Renal pelvis (tissue), 4 donors: ENCODE measurements around the gene PSAP. TPM values are rescaled to one million over a fixed set of nuclear protein-coding genes. Genes with fewer than 3 reads are reported as not detected.

Source experiments
- DNase-seq: peaks from one replicate; pipeline ENCODE4 v3.0.0-alpha.2; 2013
- polyA plus RNA-seq, 3 donors: library from polyadenylated mRNA; unstranded; fragments of 120-200 nt; gene quantifications; one replicate each; pipeline ENCODE4 v1.2.1, GENCODE V29; 2013; ENCODE audit not compliant: insufficient read length in 3 of 3

PSAP gene
- polyA plus RNA-seq, 3 donors = 787 to 897 (median 858) TPM

GRCh38 chr10:71831646-71832552 is 19.2 kb downstream of the PSAP start:
- no peak for DNase-seq

- no peak for DNase-seq
These were observed 20.3 kb downstream of the PSAP start for GRCh38 chr10:71830726-71831125.

- DNase-seq = no peak
These were observed 21.2 kb downstream of the PSAP start for GRCh38 chr10:71829896-71830295.

GRCh38 chr10:71829171-71829570 is 21.9 kb downstream of the PSAP start:
- DNase-seq = no peak

DNA sequence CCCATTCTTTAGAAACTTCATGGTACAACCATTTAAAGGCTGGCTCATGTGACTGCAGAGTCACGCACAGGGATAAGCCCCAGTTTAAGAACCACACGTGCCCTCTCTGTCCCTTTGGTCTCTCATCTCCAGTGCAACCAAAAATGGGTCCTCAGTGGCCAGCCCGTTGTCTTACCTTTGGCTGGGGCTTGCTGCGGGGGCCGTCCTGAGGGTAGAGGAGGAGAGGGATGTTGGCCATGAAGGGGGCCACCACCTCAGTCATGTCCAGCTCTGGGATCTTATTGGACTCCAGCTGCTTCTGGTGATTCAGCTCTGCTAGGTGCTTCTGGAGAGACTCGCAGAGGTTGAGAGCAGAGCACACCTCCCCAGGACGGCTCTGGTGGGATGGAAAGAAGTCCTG is 22.3 kb downstream of the PSAP start:
- DNase-seq = no peak

GRCh38 chr10:71827852-71828251 is 23.2 kb downstream of the PSAP start:
- DNase-seq = no peak

DNA sequence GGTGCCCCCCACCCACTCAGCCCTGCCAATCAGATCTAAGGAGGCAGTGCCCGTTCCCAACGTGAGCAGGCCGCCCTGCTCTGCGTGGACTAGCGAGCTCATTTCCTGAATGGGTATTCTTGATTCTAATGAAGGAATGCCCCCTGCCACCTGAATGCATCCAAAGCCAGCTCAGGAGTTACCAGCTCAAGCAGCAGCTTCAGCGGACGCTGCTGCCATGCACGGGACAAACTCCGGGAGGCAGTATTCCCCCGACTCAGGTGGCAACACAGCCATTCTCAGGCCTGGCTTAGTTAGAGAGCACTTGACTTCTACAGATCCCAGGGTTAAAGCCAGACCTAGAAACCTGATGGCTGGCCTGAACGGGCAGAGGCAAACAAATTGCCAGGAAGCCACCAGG is 25.8 kb downstream of the PSAP start:
- DNase-seq = no peak

DNA sequence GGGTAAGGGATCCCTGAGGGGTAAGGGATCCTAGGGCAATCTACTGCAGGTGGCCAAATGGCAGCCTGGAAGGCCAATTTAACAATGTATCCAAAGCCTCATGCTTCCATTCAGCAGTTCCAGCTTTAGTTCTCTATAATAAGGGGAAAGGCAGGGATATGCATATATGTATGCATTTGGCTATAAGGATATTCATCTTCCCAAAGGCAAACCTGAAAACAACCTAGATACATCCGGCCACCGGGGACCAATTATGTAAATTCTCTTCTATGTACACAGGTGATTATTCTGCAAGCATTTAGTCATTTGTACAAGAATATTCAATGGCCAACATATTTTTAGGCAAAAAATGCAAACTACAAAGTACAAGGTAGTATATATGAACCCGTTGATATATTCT is 26.7 kb downstream of the PSAP start:
- no peak for DNase-seq

- DNase-seq = no peak
These were observed 27.7 kb downstream of the PSAP start for GRCh38 chr10:71823356-71823755.

DNA sequence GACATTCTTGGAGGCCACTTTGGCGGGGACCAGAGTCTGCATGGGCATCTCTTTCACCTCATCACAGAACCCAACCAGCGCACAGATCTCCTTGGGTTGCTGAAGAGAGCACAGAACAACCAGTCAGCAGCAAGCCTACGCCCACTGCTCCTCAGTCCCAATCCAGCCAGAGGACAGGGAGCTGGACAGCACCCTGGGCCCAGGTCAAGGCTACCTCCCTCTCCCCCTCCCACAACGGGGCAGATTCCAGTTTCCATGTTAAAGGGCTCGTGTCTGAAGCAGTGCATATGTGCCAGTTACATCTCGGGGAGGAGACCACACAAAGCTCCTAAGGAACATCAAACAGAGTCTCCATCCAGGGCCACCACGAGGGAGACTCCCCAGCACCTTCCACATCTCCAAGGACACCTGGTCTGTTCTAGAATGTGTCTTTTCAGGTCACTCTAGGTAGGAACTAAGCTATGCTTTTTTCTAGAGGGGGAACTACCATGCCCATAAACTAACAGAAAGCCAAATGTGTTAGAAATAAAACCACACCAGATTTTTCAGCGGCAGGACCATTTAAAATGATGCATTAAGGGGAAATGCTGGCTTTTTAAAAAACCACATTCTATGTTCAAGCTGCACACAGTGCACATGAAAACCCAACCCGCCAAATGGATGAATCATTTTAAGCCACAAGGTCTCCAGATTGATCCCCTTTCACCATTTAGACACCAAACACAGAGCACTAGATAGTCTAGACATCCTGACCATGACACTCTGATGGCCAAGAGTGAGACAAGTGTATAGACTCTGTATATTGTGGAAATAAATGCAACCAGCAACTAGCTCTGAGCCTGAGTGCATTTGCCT is 28.9 kb downstream of the PSAP start:
- no peak for DNase-seq

GRCh38 chr10:71820966-71821365 is 30.1 kb downstream of the PSAP start:
- DNase-seq = no peak

GRCh38 chr10:71819985-71820384 is 31.1 kb downstream of the PSAP start:
- DNase-seq = no peak

DNA sequence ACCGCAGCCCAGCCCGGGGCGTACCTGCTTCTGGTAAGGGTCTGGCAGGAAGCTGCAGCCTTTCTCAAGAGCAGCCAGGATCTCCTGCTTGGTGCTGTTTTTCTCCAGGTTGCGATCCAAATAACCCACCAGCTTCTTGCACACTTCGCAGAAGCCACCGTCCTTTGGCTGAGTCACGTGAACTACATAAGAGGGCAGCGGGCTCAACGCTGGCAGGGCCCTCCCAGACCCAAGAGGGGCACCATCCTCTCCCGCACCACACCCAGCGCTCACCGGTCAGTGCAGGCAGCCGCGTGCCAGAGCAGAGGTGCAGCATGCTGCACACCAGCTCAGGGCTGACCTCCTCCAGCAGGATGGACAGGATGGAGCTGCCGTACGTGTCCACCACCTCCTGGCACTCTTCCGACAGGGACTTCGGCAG is 31.6 kb downstream of the PSAP start:
- DNase-seq = no peak

DNA sequence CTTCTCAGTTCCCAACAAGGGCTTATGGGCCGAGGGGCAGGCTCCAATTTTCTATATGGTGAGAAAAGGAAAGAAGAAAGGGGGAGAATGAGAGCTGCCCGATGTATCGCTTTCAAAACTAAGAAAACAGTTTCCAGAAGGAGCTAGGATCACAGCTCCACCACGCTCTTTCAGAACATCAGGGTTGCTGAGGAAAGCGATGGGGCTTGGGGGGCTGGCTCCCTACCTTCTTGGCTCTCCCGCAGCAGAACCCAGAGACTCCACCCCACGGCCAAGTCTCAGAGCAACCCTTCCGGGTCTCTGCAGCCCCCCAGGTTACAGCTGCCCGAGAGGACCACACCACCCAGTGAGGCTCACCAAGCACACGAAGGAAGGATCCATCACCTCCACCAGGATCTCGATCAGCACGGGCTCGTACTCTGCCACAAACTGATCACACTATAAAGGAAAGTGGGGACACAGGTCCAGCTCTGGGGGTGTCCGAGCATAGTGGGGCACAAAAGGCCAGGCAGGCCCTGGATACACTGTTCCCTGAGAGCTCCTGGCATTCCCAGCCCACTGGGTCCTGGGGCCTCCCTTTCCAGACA is 32.3 kb downstream of the PSAP start:
- DNase-seq = no peak

GRCh38 chr10:71817831-71818655 is 33.0 kb downstream of the PSAP start:
- no peak for DNase-seq

DNA sequence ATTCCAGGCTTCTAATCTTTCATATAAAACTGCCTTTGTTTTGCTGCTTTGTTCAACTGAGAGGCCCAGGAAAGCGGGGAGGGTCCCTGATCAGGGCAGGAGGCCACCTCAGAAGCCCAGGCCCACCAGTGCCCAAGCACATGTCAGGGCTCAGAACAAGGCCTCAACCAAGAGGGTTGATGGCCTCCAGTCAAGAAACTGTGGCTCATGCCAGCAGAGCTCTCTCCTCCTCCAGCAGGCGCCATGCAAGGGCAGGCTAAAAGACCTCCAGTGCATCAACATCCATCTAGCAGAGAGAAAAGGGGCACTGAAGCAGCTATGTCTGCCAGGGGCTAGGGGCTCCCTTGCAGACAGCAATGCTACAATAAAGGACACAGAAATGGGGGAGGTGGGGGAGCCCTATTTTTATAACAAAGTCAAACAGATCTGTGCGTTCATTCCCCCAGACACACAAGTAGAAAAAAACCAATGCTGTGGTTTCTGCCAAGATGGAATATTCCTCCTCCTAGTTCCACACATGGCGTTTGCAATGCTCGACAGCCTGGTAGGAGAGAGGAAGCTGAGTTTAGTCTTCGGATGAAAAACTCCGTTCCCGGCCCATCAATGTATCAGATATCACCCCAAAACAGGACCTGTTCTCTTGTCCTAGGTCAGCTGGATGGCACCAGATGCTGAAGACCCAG is 34.0 kb downstream of the PSAP start:
- no peak for DNase-seq

DNA sequence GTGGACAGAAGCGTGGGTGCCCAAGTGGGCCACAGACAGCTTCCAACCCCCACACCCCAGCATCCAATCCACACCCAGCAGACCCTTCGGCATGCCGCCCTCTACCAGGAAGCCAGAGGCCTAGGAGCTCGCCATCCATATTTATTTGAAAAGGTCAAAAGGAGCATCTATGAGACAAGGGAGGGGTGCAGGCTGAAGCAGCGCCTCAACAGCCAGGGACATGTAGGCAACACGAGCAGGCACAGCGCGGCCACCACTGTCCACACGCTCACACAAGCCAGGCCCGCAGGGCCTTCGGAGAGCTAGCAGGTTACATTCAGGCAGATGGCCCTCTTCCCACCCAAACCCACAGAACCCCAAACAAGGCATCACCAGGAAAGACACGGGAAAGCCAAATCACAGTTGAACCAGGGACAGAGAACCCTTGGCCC is 34.6 kb downstream of the PSAP start:
- no peak for DNase-seq

DNA sequence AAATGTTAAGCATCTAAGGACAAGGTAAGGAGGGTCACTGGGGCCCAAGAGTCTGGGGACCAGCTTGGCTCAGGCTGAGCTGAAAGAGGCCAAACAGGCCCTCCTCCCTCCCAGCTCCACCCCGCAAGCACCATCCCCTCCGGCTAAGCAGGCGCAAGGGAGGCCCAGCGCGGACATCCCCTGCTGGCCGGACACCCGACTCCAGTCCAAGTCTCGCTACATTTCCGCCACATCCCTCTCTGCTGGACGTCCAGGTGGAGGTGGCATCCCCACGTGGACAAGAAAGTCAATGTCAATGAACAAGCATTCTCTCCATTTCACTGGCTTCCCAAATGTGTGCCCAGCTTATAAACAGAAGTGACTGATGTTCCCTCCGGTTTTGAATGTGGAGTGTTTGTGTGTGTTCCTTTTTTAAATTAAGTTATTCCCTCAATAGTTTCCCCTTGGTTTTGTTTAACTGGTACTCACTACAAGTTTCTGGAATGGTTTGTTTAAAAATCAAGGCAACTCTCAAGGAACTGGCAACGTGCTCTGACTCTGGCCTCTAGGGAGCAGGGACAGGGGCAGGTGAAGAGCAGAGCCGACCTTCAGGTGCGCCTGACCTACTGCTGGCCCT is 35.4 kb downstream of the PSAP start:
- DNase-seq = no peak

- no peak for DNase-seq
These were observed 36.1 kb downstream of the PSAP start for GRCh38 chr10:71814922-71815411.

DNA sequence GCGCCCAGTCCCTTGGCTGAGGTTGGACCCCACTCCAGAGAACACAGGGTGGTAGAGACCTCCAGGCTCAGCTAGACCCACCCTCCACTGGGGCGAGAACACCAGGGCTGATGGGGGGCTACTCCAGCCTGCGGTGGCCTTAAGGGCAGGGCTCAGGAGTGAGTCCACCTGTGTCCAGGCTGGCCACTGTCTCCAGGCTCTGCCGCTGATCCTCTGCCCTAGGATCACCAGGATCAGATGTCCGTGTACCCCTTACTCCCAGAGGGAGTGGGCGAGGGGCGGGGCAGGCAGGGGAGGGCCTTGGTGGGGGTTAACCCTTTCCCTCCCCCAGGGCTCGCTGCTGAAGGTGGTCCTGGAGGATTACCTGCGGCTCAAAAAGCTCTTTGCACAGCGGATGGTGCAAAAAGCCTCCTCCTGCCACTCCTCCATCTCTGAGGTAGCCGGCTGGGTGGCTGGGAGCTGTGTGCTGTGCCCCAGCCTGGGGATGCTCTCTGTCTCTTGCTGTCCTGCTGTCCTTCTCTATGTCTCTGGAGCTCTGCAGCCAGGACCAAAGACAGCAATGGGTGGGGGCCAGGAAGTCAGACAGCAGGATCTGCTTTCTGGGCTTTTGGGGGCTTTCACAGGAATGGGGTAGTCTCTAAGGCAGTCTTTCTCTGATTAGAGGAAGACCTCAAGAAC is 38.0 kb downstream of the PSAP start:
- no peak for DNase-seq
